Caco-2 (cell line): ENCODE results near the gene SBF2. TPM values are rescaled to one million over a fixed set of nuclear protein-coding genes. Genes with fewer than 3 reads are reported as not detected.

Experiments used
- BruUV-seq: library from RNA; stranded (reverse); fragments of 400-500 nt; replicated peaks from 2 replicates; lab custom pipeline; 2021; lab: Mats Ljungman, UMichigan
- CTCF ChIA-PET: fragments of 300-600 bp; sonication (Branson Sonifier 250); formaldehyde crosslinking; loops from one replicate; lab custom pipeline; 2022; ENCODE audit warnings: antibody characterized with exemption; lab: Charles Lee
- POLR2A ChIA-PET: fragments of 300-600 bp; sonication (Branson Sonifier 250); formaldehyde crosslinking; loops from one replicate; lab custom pipeline; 2022; ENCODE audit warnings: antibody characterized with exemption; lab: Charles Lee
- DNase-seq, 2 experiments: peaks; one replicate each; pipeline versions ENCODE4 v3.0.0 to v3.0.0-alpha.2; 2020 to 2022
- H3K27me3 ChIP-seq: replicated peaks from 2 replicates; pipeline ENCODE4 v1.6.0; 2011; ENCODE audit warnings: low read length; ENCODE audit not compliant: control insufficient read depth, insufficient read depth
- H3K36me3 ChIP-seq: 2 replicates; pipeline ENCODE4 v1.5.1; 2011; ENCODE audit warnings: low read length; ENCODE audit not compliant: control insufficient read depth, insufficient read depth
- H3K4me1 ChIP-seq: fragments of 250-450 bp; sonication (Bioruptor Pico); 2 replicates; pipeline ENCODE4 v1.5.1; 2020; ENCODE audit warnings: mild to moderate bottlenecking
- H3K4me3 ChIP-seq: 2 replicates; pipeline ENCODE4 v1.5.1; 2011; ENCODE audit warnings: low read depth, mild to moderate bottlenecking, control low read depth, low read length
- H3K9me3 ChIP-seq: fragments of 250-450 bp; sonication (Bioruptor Pico); 2 replicates; pipeline ENCODE4 v1.5.1; 2020; ENCODE audit warnings: mild to moderate bottlenecking, moderate library complexity
- H3K27ac Mint-ChIP-seq: one replicate; pipeline ENCODE4 v1.8.0; 2022; ENCODE audit warnings: mixed read lengths; ENCODE audit not compliant: unreplicated experiment
- H3K27me3 Mint-ChIP-seq: one replicate; pipeline ENCODE4 v1.8.0; 2022; ENCODE audit warnings: mixed read lengths; ENCODE audit not compliant: insufficient read depth, unreplicated experiment
- H3K36me3 Mint-ChIP-seq: one replicate; pipeline ENCODE4 v1.8.0; 2022; ENCODE audit warnings: mild to moderate bottlenecking, mixed read lengths; ENCODE audit not compliant: insufficient read depth, unreplicated experiment
- H3K4me1 Mint-ChIP-seq: one replicate; pipeline ENCODE4 v1.8.0; 2022; ENCODE audit warnings: low read depth, mixed read lengths; ENCODE audit not compliant: unreplicated experiment
- H3K4me3 Mint-ChIP-seq: one replicate; pipeline ENCODE4 v1.8.0; 2022; ENCODE audit warnings: mild to moderate bottlenecking, moderate library complexity, mixed read lengths; ENCODE audit not compliant: unreplicated experiment
- H3K9me3 Mint-ChIP-seq: one replicate; pipeline ENCODE4 v1.8.0; 2022; ENCODE audit warnings: mixed read lengths; ENCODE audit not compliant: unreplicated experiment
- intact Hi-C: fragments of 100-400 bp; cut with micrococcal nuclease; formaldehyde crosslinking; loops from one replicate; pipeline ENCODE4 v1.10.0; 2022; ENCODE audit not compliant: unreplicated experiment
- total RNA-seq: library from RNA; stranded (reverse); gene quantifications from 2 replicates; pipeline ENCODE4 v1.2.3, GENCODE V29; 2022
- TF ChIP-seq, protein P1 (sequence below), 2 experiments: fragments of 200-600 bp in 1 of 2; IDR thresholded peaks; 1 replicate in 1 of 2; 2 replicates in 1 of 2; pipeline versions ENCODE4 v1.5.1 to v1.8.0; 2011 to 2022; ENCODE audit warnings: antibody characterized with exemption in 1 of 2, control low read depth in 1 of 2, inconsistent platforms in 1 of 2, low read depth in 1 of 2, low read length in 1 of 2, mild to moderate bottlenecking in 1 of 2, moderate library complexity in 1 of 2; ENCODE audit not compliant: insufficient read depth in 1 of 2, severe bottlenecking in 1 of 2, unreplicated experiment in 1 of 2

SBF2 gene
- total RNA-seq, 1 experiment from 2014 or later = 72.2 TPM

DNA sequence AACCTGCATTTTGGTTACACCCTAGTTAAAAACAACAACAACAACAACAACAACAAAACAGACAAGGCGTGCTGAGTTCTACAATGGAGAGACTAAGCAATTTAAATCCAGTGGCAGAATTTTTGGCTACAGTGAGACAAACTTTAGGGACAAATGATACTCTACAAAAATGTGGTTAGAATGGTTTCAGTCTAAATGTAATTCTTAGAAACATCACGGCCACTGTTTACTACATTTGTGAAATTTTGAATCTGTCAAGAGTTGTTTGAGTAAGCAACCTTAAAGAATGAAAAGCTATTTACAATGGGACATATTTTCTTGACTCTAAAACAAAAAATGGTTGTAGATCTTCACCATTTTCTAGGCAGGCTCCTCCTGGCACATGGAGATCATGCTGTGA, 370.7 kb downstream of the SBF2 start:
- peaks cover 24% of the 10 kb centered on the region for H3K4me1 Mint-ChIP-seq
- TF ChIP-seq, protein P1, sequence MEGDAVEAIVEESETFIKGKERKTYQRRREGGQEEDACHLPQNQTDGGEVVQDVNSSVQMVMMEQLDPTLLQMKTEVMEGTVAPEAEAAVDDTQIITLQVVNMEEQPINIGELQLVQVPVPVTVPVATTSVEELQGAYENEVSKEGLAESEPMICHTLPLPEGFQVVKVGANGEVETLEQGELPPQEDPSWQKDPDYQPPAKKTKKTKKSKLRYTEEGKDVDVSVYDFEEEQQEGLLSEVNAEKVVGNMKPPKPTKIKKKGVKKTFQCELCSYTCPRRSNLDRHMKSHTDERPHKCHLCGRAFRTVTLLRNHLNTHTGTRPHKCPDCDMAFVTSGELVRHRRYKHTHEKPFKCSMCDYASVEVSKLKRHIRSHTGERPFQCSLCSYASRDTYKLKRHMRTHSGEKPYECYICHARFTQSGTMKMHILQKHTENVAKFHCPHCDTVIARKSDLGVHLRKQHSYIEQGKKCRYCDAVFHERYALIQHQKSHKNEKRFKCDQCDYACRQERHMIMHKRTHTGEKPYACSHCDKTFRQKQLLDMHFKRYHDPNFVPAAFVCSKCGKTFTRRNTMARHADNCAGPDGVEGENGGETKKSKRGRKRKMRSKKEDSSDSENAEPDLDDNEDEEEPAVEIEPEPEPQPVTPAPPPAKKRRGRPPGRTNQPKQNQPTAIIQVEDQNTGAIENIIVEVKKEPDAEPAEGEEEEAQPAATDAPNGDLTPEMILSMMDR (IDR thresholded peaks at IDR 0.05; ENCODE audit: insufficient read depth in 1 of 2, low read depth in 1 of 2, low read length in 1 of 2, severe bottlenecking in 1 of 2, unreplicated experiment in 1 of 2) = no peak
- BruUV-seq = no TSS peak
- Histone ChIP-seq H3K4me3 (no peak overlapping the region), H3K9me3 (peaks cover 3% of the 10 kb centered on the region; the same call in 1 of the 2 replicates), H3K4me1 (peaks cover 47% of the 10 kb centered on the region), H3K27me3 (no peaks in the 10 kb centered on the region), H3K36me3 (no peaks in the 10 kb centered on the region)
- peaks cover 13% of the 10 kb centered on the region for H3K9me3 Mint-ChIP-seq
- intact Hi-C loops = no loop called here
- H3K27me3 Mint-ChIP-seq = no peaks in the 10 kb centered on the region
- no peak overlapping the region for H3K4me3 Mint-ChIP-seq
- CTCF ChIA-PET = no interaction called here
- no peak for DNase-seq
- POLR2A ChIA-PET = no interaction called here
- H3K27ac Mint-ChIP-seq = peak overlapping the region; percentile 80
- H3K36me3 Mint-ChIP-seq = no peaks in the 10 kb centered on the region

- H3K36me3 Mint-ChIP-seq = no peaks in the 10 kb centered on the region
- BruUV-seq = no TSS peak
- no peaks in the 10 kb centered on the region for H3K36me3 ChIP-seq
- H3K4me3 Mint-ChIP-seq = no peak overlapping the region
- H3K9me3 ChIP-seq = peaks cover 3% of the 10 kb centered on the region; the same call in 1 of the 2 replicates
- peak overlapping the region; percentile 80 for H3K27ac Mint-ChIP-seq
- H3K4me1 Mint-ChIP-seq = peaks cover 25% of the 10 kb centered on the region
- H3K4me1 ChIP-seq = peaks cover 46% of the 10 kb centered on the region
- H3K9me3 Mint-ChIP-seq = peaks cover 18% of the 10 kb centered on the region
- H3K4me3 ChIP-seq = no peak overlapping the region
- no peaks in the 10 kb centered on the region for H3K27me3 ChIP-seq
- intact Hi-C loops = no loop called here
- ChIA-PET POLR2A (no interaction called here), CTCF (no interaction called here)
- DNase-seq = no peak
- TF ChIP-seq, protein P1 (IDR thresholded peaks at IDR 0.05; ENCODE audit: insufficient read depth in 1 of 2, low read depth in 1 of 2, low read length in 1 of 2, severe bottlenecking in 1 of 2, unreplicated experiment in 1 of 2) = no peak
- H3K27me3 Mint-ChIP-seq = no peaks in the 10 kb centered on the region
Observed at GRCh38 chr11:9922806-9923205, 371.2 kb downstream of the SBF2 start.

GRCh38 chr11:9916480-9916879, 377.5 kb downstream of the SBF2 start:
- Mint-ChIP-seq H3K9me3 (peaks cover 26% of the 10 kb centered on the region), H3K27me3 (no peaks in the 10 kb centered on the region), H3K36me3 (no peaks in the 10 kb centered on the region), H3K4me3 (no peak overlapping the region), H3K4me1 (peaks cover 19% of the 10 kb centered on the region), H3K27ac (no peak overlapping the region)
- H3K36me3 ChIP-seq = no peaks in the 10 kb centered on the region
- no peaks in the 10 kb centered on the region for H3K9me3 ChIP-seq
- H3K4me3 ChIP-seq = no peak overlapping the region
- DNase-seq = no peak
- H3K4me1 ChIP-seq = peaks cover 13% of the 10 kb centered on the region
- TF ChIP-seq, protein P1 (IDR thresholded peaks at IDR 0.05; ENCODE audit: insufficient read depth in 1 of 2, low read depth in 1 of 2, low read length in 1 of 2, severe bottlenecking in 1 of 2, unreplicated experiment in 1 of 2) = no peak
- no peaks in the 10 kb centered on the region for H3K27me3 ChIP-seq
- ChIA-PET CTCF (no interaction called here), POLR2A (no interaction called here)
- no TSS peak for BruUV-seq
- intact Hi-C loops = no loop called here
